Measurements from ENCODE around the gene APOOL. TPM values are rescaled to one million over a fixed set of nuclear protein-coding genes. Genes with fewer than 3 reads are reported as not detected.

Gene APOOL
- total and polyA plus RNA-seq, 9 of the 15 experiments (the other 6 are each of a cell fraction or from before 2014, with no cell fraction given): 4.6 to 20.5 (median 10.2) TPM

GRCh38 chrX:85003655-85004244, at the start of gene APOOL (continued):
- TF ChIP-seq POLR2B (IDR thresholded peaks at IDR 0.05; ENCODE audit: low read depth, partially characterized antibody) (peak; percentile 56), NKRF (IDR thresholded peaks at IDR 0.05; ENCODE audit: borderline replicate concordance) (no peak), CREB1 (IDR thresholded peaks at IDR 0.05) (no peak; the same call in 1 of the 2 replicates), CREB1 (CRISPR knock-in tag; IDR thresholded peaks at IDR 0.05) (no peak), ZNF431 (CRISPR knock-in tag; IDR thresholded peaks at IDR 0.05) (no peak), ZNF324 (CRISPR knock-in tag; IDR thresholded peaks at IDR 0.05) (no peak), NR2C2 (CRISPR knock-in tag; IDR thresholded peaks at IDR 0.05) (no peak), NR2C2 (tag; IDR thresholded peaks at IDR 0.05) (peak; percentile 39), ZNF3 (CRISPR knock-in tag; IDR thresholded peaks at IDR 0.05) (no peak), ZSCAN32 (CRISPR knock-in tag; IDR thresholded peaks at IDR 0.05) (no peak), CREM (IDR thresholded peaks at IDR 0.05; ENCODE audit: low read depth) (peak; percentile 56)
- TF ChIP-seq, protein P1, sequence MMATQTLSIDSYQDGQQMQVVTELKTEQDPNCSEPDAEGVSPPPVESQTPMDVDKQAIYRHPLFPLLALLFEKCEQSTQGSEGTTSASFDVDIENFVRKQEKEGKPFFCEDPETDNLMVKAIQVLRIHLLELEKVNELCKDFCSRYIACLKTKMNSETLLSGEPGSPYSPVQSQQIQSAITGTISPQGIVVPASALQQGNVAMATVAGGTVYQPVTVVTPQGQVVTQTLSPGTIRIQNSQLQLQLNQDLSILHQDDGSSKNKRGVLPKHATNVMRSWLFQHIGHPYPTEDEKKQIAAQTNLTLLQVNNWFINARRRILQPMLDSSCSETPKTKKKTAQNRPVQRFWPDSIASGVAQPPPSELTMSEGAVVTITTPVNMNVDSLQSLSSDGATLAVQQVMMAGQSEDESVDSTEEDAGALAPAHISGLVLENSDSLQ (IDR thresholded peaks at IDR 0.05): peak; percentile 91
- TF ChIP-seq, protein P2, sequence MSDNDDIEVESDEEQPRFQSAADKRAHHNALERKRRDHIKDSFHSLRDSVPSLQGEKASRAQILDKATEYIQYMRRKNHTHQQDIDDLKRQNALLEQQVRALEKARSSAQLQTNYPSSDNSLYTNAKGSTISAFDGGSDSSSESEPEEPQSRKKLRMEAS (CRISPR knock-in tag; IDR thresholded peaks at IDR 0.05): no peak
- TF ChIP-seq, protein P3, sequence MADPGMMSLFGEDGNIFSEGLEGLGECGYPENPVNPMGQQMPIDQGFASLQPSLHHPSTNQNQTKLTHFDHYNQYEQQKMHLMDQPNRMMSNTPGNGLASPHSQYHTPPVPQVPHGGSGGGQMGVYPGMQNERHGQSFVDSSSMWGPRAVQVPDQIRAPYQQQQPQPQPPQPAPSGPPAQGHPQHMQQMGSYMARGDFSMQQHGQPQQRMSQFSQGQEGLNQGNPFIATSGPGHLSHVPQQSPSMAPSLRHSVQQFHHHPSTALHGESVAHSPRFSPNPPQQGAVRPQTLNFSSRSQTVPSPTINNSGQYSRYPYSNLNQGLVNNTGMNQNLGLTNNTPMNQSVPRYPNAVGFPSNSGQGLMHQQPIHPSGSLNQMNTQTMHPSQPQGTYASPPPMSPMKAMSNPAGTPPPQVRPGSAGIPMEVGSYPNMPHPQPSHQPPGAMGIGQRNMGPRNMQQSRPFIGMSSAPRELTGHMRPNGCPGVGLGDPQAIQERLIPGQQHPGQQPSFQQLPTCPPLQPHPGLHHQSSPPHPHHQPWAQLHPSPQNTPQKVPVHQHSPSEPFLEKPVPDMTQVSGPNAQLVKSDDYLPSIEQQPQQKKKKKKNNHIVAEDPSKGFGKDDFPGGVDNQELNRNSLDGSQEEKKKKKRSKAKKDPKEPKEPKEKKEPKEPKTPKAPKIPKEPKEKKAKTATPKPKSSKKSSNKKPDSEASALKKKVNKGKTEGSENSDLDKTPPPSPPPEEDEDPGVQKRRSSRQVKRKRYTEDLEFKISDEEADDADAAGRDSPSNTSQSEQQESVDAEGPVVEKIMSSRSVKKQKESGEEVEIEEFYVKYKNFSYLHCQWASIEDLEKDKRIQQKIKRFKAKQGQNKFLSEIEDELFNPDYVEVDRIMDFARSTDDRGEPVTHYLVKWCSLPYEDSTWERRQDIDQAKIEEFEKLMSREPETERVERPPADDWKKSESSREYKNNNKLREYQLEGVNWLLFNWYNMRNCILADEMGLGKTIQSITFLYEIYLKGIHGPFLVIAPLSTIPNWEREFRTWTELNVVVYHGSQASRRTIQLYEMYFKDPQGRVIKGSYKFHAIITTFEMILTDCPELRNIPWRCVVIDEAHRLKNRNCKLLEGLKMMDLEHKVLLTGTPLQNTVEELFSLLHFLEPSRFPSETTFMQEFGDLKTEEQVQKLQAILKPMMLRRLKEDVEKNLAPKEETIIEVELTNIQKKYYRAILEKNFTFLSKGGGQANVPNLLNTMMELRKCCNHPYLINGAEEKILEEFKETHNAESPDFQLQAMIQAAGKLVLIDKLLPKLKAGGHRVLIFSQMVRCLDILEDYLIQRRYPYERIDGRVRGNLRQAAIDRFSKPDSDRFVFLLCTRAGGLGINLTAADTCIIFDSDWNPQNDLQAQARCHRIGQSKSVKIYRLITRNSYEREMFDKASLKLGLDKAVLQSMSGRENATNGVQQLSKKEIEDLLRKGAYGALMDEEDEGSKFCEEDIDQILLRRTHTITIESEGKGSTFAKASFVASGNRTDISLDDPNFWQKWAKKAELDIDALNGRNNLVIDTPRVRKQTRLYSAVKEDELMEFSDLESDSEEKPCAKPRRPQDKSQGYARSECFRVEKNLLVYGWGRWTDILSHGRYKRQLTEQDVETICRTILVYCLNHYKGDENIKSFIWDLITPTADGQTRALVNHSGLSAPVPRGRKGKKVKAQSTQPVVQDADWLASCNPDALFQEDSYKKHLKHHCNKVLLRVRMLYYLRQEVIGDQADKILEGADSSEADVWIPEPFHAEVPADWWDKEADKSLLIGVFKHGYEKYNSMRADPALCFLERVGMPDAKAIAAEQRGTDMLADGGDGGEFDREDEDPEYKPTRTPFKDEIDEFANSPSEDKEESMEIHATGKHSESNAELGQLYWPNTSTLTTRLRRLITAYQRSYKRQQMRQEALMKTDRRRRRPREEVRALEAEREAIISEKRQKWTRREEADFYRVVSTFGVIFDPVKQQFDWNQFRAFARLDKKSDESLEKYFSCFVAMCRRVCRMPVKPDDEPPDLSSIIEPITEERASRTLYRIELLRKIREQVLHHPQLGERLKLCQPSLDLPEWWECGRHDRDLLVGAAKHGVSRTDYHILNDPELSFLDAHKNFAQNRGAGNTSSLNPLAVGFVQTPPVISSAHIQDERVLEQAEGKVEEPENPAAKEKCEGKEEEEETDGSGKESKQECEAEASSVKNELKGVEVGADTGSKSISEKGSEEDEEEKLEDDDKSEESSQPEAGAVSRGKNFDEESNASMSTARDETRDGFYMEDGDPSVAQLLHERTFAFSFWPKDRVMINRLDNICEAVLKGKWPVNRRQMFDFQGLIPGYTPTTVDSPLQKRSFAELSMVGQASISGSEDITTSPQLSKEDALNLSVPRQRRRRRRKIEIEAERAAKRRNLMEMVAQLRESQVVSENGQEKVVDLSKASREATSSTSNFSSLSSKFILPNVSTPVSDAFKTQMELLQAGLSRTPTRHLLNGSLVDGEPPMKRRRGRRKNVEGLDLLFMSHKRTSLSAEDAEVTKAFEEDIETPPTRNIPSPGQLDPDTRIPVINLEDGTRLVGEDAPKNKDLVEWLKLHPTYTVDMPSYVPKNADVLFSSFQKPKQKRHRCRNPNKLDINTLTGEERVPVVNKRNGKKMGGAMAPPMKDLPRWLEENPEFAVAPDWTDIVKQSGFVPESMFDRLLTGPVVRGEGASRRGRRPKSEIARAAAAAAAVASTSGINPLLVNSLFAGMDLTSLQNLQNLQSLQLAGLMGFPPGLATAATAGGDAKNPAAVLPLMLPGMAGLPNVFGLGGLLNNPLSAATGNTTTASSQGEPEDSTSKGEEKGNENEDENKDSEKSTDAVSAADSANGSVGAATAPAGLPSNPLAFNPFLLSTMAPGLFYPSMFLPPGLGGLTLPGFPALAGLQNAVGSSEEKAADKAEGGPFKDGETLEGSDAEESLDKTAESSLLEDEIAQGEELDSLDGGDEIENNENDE (IDR thresholded peaks at IDR 0.05; ENCODE audit: low read depth, low read length): no peak
